ENCODE measurements around the gene ARIH1. TPM values are rescaled to one million over a fixed set of nuclear protein-coding genes. Genes with fewer than 3 reads are reported as not detected.
A peak's percentile ranks its signal among the peaks of the same experiment; 100 is the strongest.
"Not testable (repeated sequence)": the region's sequence is repeated elsewhere in the genome, so short reads cannot be mapped to it uniquely, and the experiment has no call there.

Gene ARIH1
- total and polyA plus RNA-seq, 2 donors (not counting 1 experiment from before 2014, with no cell fraction given) = 27.9 to 62.3 TPM

GRCh38 chr15:72599855-72600464 lies 125.8 kb downstream of the ARIH1 start:
- TF ChIP-seq EZH2 (IDR thresholded peaks at IDR 0.05; ENCODE audit: low read length, missing control alignments) (no peak), CTCF (conservative IDR thresholded peaks at IDR 0.05 in 1 of 2, IDR thresholded peaks at IDR 0.05 in 1 of 2; ENCODE audit: low read depth in 1 of 2, low read length in 2 of 2) (peak; percentile 66 to 74)
- H3K27ac ChIP-seq (ENCODE audit: insufficient read depth, low read length) = no peak overlapping the region

GRCh38 chr15:72604794-72605193 lies 130.7 kb downstream of the ARIH1 start:
- Histone ChIP-seq H3K9me3 (ENCODE audit: control insufficient read depth, insufficient read depth, low read depth, low read length) (no peaks in the 10 kb centered on the region), H3K4me2 (ENCODE audit: extremely low read depth, insufficient read depth, low read length) (no peak overlapping the region), H3K27ac (ENCODE audit: insufficient read depth, low read length) (no peak overlapping the region), H2AFZ (ENCODE audit: low read length) (no peak overlapping the region), H3K9ac (ENCODE audit: insufficient read depth, low read length) (no peak overlapping the region), H3K27me3 (ENCODE audit: control insufficient read depth, insufficient read depth, low read length) (no peaks in the 10 kb centered on the region), H3K36me3 (ENCODE audit: control insufficient read depth, insufficient read depth, low read length) (no peaks in the 10 kb centered on the region), H3K4me1 (ENCODE audit: control insufficient read depth, extremely low read depth, insufficient read depth, low read length) (no peaks in the 10 kb centered on the region), H3K4me3 (replicated peaks in 1 of 4; ENCODE audit: control extremely low read depth in 1 of 4, insufficient read depth in 1 of 4, low read depth in 3 of 4, low read length in 4 of 4) (no peak overlapping the region), H3K79me2 (ENCODE audit: control insufficient read depth, insufficient read depth, low read length) (no peaks in the 10 kb centered on the region), H4K20me1 (ENCODE audit: control insufficient read depth, extremely low read depth, insufficient read depth, low read length) (no peaks in the 10 kb centered on the region)
- no peak for TF ChIP-seq EZH2 (IDR thresholded peaks at IDR 0.05; ENCODE audit: low read length, missing control alignments)
- no peak for TF ChIP-seq CTCF (conservative IDR thresholded peaks at IDR 0.05 in 1 of 2, IDR thresholded peaks at IDR 0.05 in 1 of 2; ENCODE audit: low read depth in 1 of 2, low read length in 2 of 2)
- DNase-seq (ENCODE audit: low read depth in 2 of 2) = no peak

More at GRCh38 chr15:72599855-72600464, 125.8 kb downstream of the ARIH1 start:
- H3K4me3 ChIP-seq (replicated peaks in 1 of 4; ENCODE audit: control extremely low read depth in 1 of 4, insufficient read depth in 1 of 4, low read depth in 3 of 4, low read length in 4 of 4) = no peak overlapping the region
- no peaks in the 10 kb centered on the region for H3K36me3 ChIP-seq (ENCODE audit: control insufficient read depth, insufficient read depth, low read length)
- no peaks in the 10 kb centered on the region for H3K27me3 ChIP-seq (ENCODE audit: control insufficient read depth, insufficient read depth, low read length)
- H3K4me1 ChIP-seq (ENCODE audit: control insufficient read depth, extremely low read depth, insufficient read depth, low read length) = no peaks in the 10 kb centered on the region
- H4K20me1 ChIP-seq (ENCODE audit: control insufficient read depth, extremely low read depth, insufficient read depth, low read length) = no peaks in the 10 kb centered on the region
- H3K9ac ChIP-seq (ENCODE audit: insufficient read depth, low read length) = no peak overlapping the region
- H3K79me2 ChIP-seq (ENCODE audit: control insufficient read depth, insufficient read depth, low read length) = no peaks in the 10 kb centered on the region
- no peaks in the 10 kb centered on the region for H3K9me3 ChIP-seq (ENCODE audit: control insufficient read depth, insufficient read depth, low read depth, low read length)
- peak; percentile 47 to 71 for DNase-seq (ENCODE audit: low read depth in 2 of 2)
- no peak overlapping the region for H2AFZ ChIP-seq (ENCODE audit: low read length)
- no peak overlapping the region for H3K4me2 ChIP-seq (ENCODE audit: extremely low read depth, insufficient read depth, low read length)

- H3K4me2 ChIP-seq (ENCODE audit: extremely low read depth, insufficient read depth, low read length); H4K20me1 ChIP-seq (ENCODE audit: control insufficient read depth, extremely low read depth, insufficient read depth, low read length); DNase-seq (ENCODE audit: low read depth in 2 of 2); H3K9ac ChIP-seq (ENCODE audit: insufficient read depth, low read length); H3K27ac ChIP-seq (ENCODE audit: insufficient read depth, low read length); H3K36me3 ChIP-seq (ENCODE audit: control insufficient read depth, insufficient read depth, low read length); H3K27me3 ChIP-seq (ENCODE audit: control insufficient read depth, insufficient read depth, low read length); H3K4me1 ChIP-seq (ENCODE audit: control insufficient read depth, extremely low read depth, insufficient read depth, low read length); H3K79me2 ChIP-seq (ENCODE audit: control insufficient read depth, insufficient read depth, low read length); H2AFZ ChIP-seq (ENCODE audit: low read length); H3K4me3 ChIP-seq (replicated peaks in 1 of 4; ENCODE audit: control extremely low read depth in 1 of 4, insufficient read depth in 1 of 4, low read depth in 3 of 4, low read length in 4 of 4); H3K9me3 ChIP-seq (ENCODE audit: control insufficient read depth, insufficient read depth, low read depth, low read length): not testable (repeated sequence)
Measured at GRCh38 chr15:72608084-72608483, 134.0 kb downstream of the ARIH1 start.
